ENCODE data around the gene TRIOBP. TPM values are rescaled to one million over a fixed set of nuclear protein-coding genes. Genes with fewer than 3 reads are reported as not detected.
A peak's percentile ranks its signal among the peaks of the same experiment; 100 is the strongest.

TRIOBP gene
- total RNA-seq, 1 experiment from 2014 or later = 170 TPM

DNA sequence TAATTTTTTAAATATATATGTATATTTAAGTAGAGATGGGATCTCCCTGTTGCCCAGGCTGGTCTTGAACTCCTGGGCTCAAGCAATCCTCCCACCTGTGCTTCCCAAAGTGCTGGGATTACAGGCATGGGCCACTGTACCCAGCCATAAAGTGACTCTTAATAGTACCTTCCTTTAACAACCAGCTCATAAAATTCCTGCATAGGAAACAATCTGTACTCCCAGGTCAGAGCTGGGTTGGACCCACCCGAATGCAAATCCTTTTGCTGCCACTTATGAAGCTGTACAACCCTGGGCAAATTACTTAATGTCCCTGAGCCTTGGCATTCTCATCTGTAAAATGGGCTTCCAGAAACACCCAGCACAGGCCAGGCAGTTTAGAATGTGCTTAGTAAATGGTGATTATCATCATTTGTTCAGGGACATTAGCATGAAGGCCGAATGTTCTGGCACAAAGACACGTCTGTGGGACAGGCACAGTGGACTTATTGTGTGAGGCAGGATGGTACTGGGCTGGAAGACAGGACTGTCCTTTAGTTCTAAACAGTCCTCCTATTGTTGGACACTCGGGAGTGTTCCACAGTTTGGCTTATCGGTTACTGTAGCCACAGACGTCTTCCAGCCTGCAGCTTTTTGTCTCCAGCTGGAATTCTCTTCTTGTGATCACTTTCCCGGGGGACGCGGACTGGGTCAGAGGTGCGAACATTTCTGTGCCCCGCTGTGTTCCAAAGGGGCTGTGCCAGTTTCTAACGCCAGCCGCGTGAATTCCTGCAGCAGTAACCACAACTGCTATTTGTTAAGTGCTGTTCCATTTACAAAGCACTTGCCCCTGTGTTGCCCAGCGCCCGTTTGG, 32.4 kb upstream of the TRIOBP start:
- H3K36me3 ChIP-seq (ENCODE audit: low read depth) = no peaks in the 10 kb centered on the region
- H3K4me3 ChIP-seq = no peak overlapping the region
- H3K79me2 ChIP-seq (ENCODE audit: low read depth) = peaks cover 31% of the 10 kb centered on the region
- H3F3A ChIP-seq (ENCODE audit: insufficient read depth, low read depth) = peaks cover 20% of the 10 kb centered on the region
- H3K9me2 ChIP-seq (ENCODE audit: insufficient read depth) = no peaks in the 10 kb centered on the region
- H3K27ac ChIP-seq = no peak overlapping the region
- H4K20me1 ChIP-seq (ENCODE audit: insufficient read depth) = peaks cover 12% of the 10 kb centered on the region
- BruUV-seq (replicated peaks) = no TSS peak
- no peak overlapping the region for H2AFZ ChIP-seq
- peak in 1 of 2 experiments; percentile 32 for DNase-seq
- H3K27me3 ChIP-seq (ENCODE audit: insufficient read depth, low read depth) = no peaks in the 10 kb centered on the region
- no peak for TF ChIP-seq EZH2 (IDR thresholded peaks at IDR 0.05; ENCODE audit: low read depth)
- TF ChIP-seq, protein P1, sequence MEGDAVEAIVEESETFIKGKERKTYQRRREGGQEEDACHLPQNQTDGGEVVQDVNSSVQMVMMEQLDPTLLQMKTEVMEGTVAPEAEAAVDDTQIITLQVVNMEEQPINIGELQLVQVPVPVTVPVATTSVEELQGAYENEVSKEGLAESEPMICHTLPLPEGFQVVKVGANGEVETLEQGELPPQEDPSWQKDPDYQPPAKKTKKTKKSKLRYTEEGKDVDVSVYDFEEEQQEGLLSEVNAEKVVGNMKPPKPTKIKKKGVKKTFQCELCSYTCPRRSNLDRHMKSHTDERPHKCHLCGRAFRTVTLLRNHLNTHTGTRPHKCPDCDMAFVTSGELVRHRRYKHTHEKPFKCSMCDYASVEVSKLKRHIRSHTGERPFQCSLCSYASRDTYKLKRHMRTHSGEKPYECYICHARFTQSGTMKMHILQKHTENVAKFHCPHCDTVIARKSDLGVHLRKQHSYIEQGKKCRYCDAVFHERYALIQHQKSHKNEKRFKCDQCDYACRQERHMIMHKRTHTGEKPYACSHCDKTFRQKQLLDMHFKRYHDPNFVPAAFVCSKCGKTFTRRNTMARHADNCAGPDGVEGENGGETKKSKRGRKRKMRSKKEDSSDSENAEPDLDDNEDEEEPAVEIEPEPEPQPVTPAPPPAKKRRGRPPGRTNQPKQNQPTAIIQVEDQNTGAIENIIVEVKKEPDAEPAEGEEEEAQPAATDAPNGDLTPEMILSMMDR (conservative IDR thresholded peaks at IDR 0.05) = no peak
- intact Hi-C loops (cut with micrococcal nuclease; ENCODE audit: unreplicated experiment) = no loop called here
- no peak overlapping the region for H3K4me2 ChIP-seq
- POLR2A ChIA-PET (ENCODE audit: unreplicated experiment) = interaction anchor here (0.5 kb wide), 1 partner anchor 141 kb away, joined by 3 read pairs; a partner anchor contains a TSS
- CTCF ChIA-PET = interaction anchor here (0.6 kb wide), 1 partner anchor 67 kb away, joined by 3 read pairs; no protein-coding TSS in a partner anchor
- H3K4me1 ChIP-seq (replicated peaks; ENCODE audit: insufficient read depth) = peaks cover 24% of the 10 kb centered on the region
- no peaks in the 10 kb centered on the region for H3K9me3 ChIP-seq (ENCODE audit: insufficient read depth, low read depth)

DNA sequence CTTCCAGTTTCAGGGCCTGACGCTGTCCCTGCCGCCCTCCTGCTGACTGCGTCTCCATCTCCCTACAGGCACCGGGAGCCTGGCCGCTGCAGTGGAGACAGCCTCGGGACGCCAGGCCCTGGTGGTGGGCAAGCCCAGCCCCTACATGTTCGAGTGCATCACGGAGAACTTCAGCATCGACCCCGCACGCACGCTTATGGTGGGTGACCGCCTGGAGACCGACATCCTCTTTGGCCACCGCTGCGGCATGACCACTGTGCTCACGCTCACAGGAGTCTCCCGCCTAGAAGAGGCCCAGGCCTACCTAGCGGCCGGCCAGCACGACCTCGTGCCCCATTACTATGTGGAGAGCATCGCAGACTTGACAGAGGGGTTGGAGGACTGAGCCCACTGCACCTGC, 31.4 kb upstream of the TRIOBP start:
- ChIA-PET POLR2A (ENCODE audit: unreplicated experiment) (interaction anchor here (0.6 kb wide), 2 partner anchors 10 to 65 kb away, joined by 3 to 10 read pairs; partner anchors contain the start of gene LGALS1), CTCF (no interaction called here)
- no peak overlapping the region for H2AFZ ChIP-seq
- H3K4me1 ChIP-seq (replicated peaks; ENCODE audit: insufficient read depth) = peaks cover 14% of the 10 kb centered on the region
- H3K36me3 ChIP-seq (ENCODE audit: low read depth) = no peaks in the 10 kb centered on the region
- peaks cover 20% of the 10 kb centered on the region for H3F3A ChIP-seq (ENCODE audit: insufficient read depth, low read depth)
- intact Hi-C loops (cut with micrococcal nuclease; ENCODE audit: unreplicated experiment) = no loop called here
- no peak overlapping the region for H3K27ac ChIP-seq
- no peak overlapping the region for H3K4me2 ChIP-seq
- no peaks in the 10 kb centered on the region for H3K9me2 ChIP-seq (ENCODE audit: insufficient read depth)
- BruUV-seq (replicated peaks) = no TSS peak
- no peak for DNase-seq
- H4K20me1 ChIP-seq (ENCODE audit: insufficient read depth) = peaks cover 2% of the 10 kb centered on the region
- TF ChIP-seq EZH2 (IDR thresholded peaks at IDR 0.05; ENCODE audit: low read depth) = no peak
- TF ChIP-seq, protein P1 (conservative IDR thresholded peaks at IDR 0.05) = no peak
- H3K4me3 ChIP-seq = no peak overlapping the region
- H3K27me3 ChIP-seq (ENCODE audit: insufficient read depth, low read depth) = no peaks in the 10 kb centered on the region
- H3K9me3 ChIP-seq (ENCODE audit: insufficient read depth, low read depth) = no peaks in the 10 kb centered on the region
- peaks cover 20% of the 10 kb centered on the region for H3K79me2 ChIP-seq (ENCODE audit: low read depth)

DNA sequence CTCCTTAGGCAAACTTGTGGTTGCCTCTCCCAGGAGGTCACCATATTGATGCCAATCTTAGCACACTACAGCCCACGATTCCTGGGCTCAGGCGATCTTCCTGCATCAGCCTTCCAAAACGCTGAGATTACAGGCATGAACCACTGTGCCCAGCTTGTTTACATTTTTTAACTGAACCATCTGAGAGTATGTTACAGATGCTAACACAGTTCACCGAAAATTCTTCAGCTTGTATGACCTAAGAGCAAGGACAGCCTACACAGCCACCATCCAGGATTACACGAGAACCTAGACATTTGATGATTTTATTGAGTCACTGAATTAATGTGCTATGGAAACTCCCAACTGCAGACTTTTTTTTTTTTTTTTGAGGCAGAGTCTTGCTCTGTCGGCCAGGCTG, 27.3 kb upstream of the TRIOBP start:
- Histone ChIP-seq H3K27me3 (ENCODE audit: insufficient read depth, low read depth) (no peaks in the 10 kb centered on the region), H3K4me1 (replicated peaks; ENCODE audit: insufficient read depth) (peaks cover 15% of the 10 kb centered on the region), H3K79me2 (ENCODE audit: low read depth) (0 out of 2 replicates have a peak, but pooled peaks cover 3% of the 10 kb centered on the region), H3K36me3 (ENCODE audit: low read depth) (no peaks in the 10 kb centered on the region), H2AFZ (no peak overlapping the region), H3F3A (ENCODE audit: insufficient read depth, low read depth) (peaks cover 26% of the 10 kb centered on the region), H4K20me1 (ENCODE audit: insufficient read depth) (no peaks in the 10 kb centered on the region), H3K27ac (no peak overlapping the region), H3K9me3 (ENCODE audit: insufficient read depth, low read depth) (no peaks in the 10 kb centered on the region), H3K4me2 (no peak overlapping the region), H3K4me3 (no peak overlapping the region), H3K9me2 (ENCODE audit: insufficient read depth) (no peaks in the 10 kb centered on the region)
- intact Hi-C loops (cut with micrococcal nuclease; ENCODE audit: unreplicated experiment) = no loop called here
- TF ChIP-seq EZH2 (IDR thresholded peaks at IDR 0.05; ENCODE audit: low read depth) = no peak
- TF ChIP-seq, protein P1 (conservative IDR thresholded peaks at IDR 0.05) = no peak
- no peak for DNase-seq
- no TSS peak for BruUV-seq (replicated peaks)
- POLR2A ChIA-PET (ENCODE audit: unreplicated experiment) = interaction anchor here (0.7 kb wide), 1 partner anchor 53 kb away, joined by 13 read pairs; no protein-coding TSS in a partner anchor
- CTCF ChIA-PET = no interaction called here

All from PC-9 (cell line).